Endothelial cell of umbilical vein (primary cell): Measurements from ENCODE around the gene LGALS9C. TPM values are rescaled to one million over a fixed set of nuclear protein-coding genes. Genes with fewer than 3 reads are reported as not detected.
"Not testable (repeated sequence)": the region's sequence is repeated elsewhere in the genome, so short reads cannot be mapped to it uniquely, and the experiment has no call there.

Experiments used
- BruUV-seq: library from RNA; stranded (reverse); fragments of 400-500 nt; replicated peaks from 2 replicates; lab custom pipeline; 2021; lab: Mats Ljungman, UMichigan
- CTCF ChIA-PET: fragments of 300-600, 350-600 bp; sonication (Branson Sonifier 250); formaldehyde crosslinking; loops from one replicate; lab custom pipeline; 2021; ENCODE audit warnings: antibody characterized with exemption, inconsistent platforms; lab: Charles Lee
- POLR2A ChIA-PET: fragments of 300-600, 350-600 bp; sonication (Branson Sonifier 250); formaldehyde crosslinking; loops from one replicate; lab custom pipeline; 2021; ENCODE audit warnings: antibody characterized with exemption, inconsistent platforms; lab: Charles Lee
- DNase-seq: peaks from one replicate; pipeline ENCODE4 v3.0.0-alpha.2; 2011; ENCODE audit warnings: low read depth, low spot score
- FAIRE-seq: peaks from 2 replicates; lab custom pipeline; 2011; peaks lifted over from hg19 to GRCh38; lab: Jason Lieb, UNC
- H2AFZ ChIP-seq: 2 replicates; pipeline ENCODE4 v1.6.0; 2012; ENCODE audit warnings: low read depth, low read length, control low read depth, inconsistent platforms
- H3K27ac ChIP-seq: 2 replicates; pipeline ENCODE4 v1.5.1; 2011; ENCODE audit warnings: low read depth, mild to moderate bottlenecking, control low read depth, low read length, moderate library complexity; ENCODE audit not compliant: insufficient read depth
- H3K27me3 ChIP-seq, 2 experiments: 2 replicates each; pipeline versions ENCODE4 v1.6.0 to v1.6.1; 2011; ENCODE audit warnings: low read length in 2 of 2, mixed read lengths in 1 of 2; ENCODE audit not compliant: control insufficient read depth in 2 of 2, insufficient read depth in 2 of 2
- H3K36me3 ChIP-seq, 2 experiments: 2 replicates in 1 of 2; 3 replicates in 1 of 2; pipeline ENCODE4 v1.5.1; 2011; ENCODE audit warnings: low read length in 2 of 2, mild to moderate bottlenecking in 1 of 2, moderate library complexity in 1 of 2; ENCODE audit not compliant: control insufficient read depth in 2 of 2, insufficient read depth in 2 of 2; ENCODE audit errors: extremely low read depth in 1 of 2
- H3K4me1 ChIP-seq: 3 replicates; pipeline ENCODE4 v1.5.1; 2011; ENCODE audit warnings: mild to moderate bottlenecking, low read length; ENCODE audit not compliant: control insufficient read depth, insufficient read depth; ENCODE audit errors: extremely low read depth
- H3K4me2 ChIP-seq: 2 replicates; pipeline ENCODE4 v1.6.1; 2011; ENCODE audit warnings: low read length, control low read depth, mixed read lengths; ENCODE audit not compliant: insufficient read depth
- H3K4me3 ChIP-seq, 3 experiments: fragments of 200-600 bp in 1 of 3; sonication (generic), shearing (Covaris generic) in 1 of 3; replicated peaks in 1 of 3; 2 replicates each; pipeline ENCODE4 v1.5.1; 2011 to 2016; ENCODE audit warnings: control low read depth in 3 of 3, low read length in 3 of 3, mild to moderate bottlenecking in 2 of 3, inconsistent platforms in 1 of 3, low read depth in 1 of 3, moderate library complexity in 1 of 3; ENCODE audit not compliant: insufficient read depth in 1 of 3
- H3K79me2 ChIP-seq: 2 replicates; pipeline ENCODE4 v1.6.0; 2012; ENCODE audit warnings: low read length, inconsistent platforms; ENCODE audit not compliant: control insufficient read depth, insufficient read depth
- H3K9ac ChIP-seq: replicated peaks from 2 replicates; pipeline ENCODE3; 2011; ENCODE audit warnings: low read length, control low read depth; ENCODE audit not compliant: insufficient read depth; ENCODE audit errors: extremely low read depth
- H3K9me1 ChIP-seq: replicated peaks from 3 replicates; pipeline ENCODE4 v1.6.0; 2011; ENCODE audit warnings: mild to moderate bottlenecking, low read length; ENCODE audit not compliant: control insufficient read depth, insufficient read depth; ENCODE audit errors: extremely low read depth
- H3K9me3 ChIP-seq: replicated peaks from 2 replicates; pipeline ENCODE4 v1.5.1; 2012; ENCODE audit warnings: low read length, inconsistent platforms; ENCODE audit not compliant: control insufficient read depth, insufficient read depth
- H4K20me1 ChIP-seq: replicated peaks from 2 replicates; pipeline ENCODE3; 2011; ENCODE audit warnings: mild to moderate bottlenecking, low read length; ENCODE audit not compliant: control insufficient read depth, insufficient read depth; ENCODE audit errors: extremely low read depth
- dilution Hi-C: fragments of 300-500 bp; cut with MboI; formaldehyde crosslinking; loops from one replicate; pipeline ENCODE4 v1.15.0; 2019; ENCODE audit warnings: low sequenced_read_pairs; ENCODE audit not compliant: extremely low pct_ligation_motif_present
- intact Hi-C: fragments of 100-400 bp; cut with micrococcal nuclease; formaldehyde crosslinking; loops from one replicate; pipeline ENCODE4 v1.10.0; 2022
- polyA plus RNA-seq, 4 experiments: library from polyadenylated mRNA; depleted of rRNA in 3 of 4; stranded (reverse) in 3 of 4; unstranded in 1 of 4; fragments of >200 nt; gene quantifications; 2 replicates each; pipeline versions ENCODE4 v1.2.1 to v1.2.3, GENCODE V29; 2011 to 2012; ENCODE audit warnings: missing spikeins in 1 of 4
- total RNA-seq: library from RNA; stranded (reverse); gene quantifications from 2 replicates; pipeline ENCODE4 v1.2.3, GENCODE V29; 2021

LGALS9C gene
- total and polyA plus RNA-seq, 2 donors (not counting 3 experiments of a cell fraction or from before 2014, with no cell fraction given): not detected

DNA sequence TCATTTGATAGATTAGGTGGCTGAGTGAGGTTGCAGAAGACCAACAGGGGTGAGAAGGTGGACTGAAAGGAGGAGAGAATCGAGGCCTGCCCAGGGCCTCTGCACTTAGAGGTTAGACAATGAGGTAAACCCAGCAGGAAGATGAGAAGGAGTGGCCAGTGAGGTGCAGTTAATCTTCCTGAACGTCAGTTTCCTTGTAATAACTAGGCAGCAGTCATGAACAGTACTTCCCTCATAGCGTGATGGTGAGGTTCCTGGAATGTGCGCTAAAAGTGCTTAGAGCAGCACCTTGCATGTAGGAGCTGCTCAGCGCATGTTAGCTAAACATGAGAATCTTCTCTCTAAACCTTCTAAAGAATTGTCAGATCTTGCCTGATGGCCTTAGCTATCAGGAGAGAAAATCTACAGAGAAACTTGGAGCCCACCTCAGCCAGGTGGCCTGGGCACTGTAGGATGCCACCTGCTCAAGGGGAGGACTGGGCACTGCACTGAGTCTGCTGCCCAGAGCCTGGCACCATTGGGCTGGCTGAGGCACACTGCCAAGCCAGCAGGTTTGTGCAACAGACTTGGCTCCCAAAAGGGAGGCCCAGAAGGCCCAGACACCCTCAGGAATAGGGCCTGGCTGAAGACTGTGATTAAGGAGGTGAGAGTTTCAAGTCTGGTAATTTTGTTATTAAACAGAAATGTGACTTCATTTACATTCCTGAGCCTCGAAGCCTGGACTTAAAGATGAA lies 10.2 kb upstream of the LGALS9C start:
- H4K20me1 ChIP-seq, H3K27ac ChIP-seq, H2AFZ ChIP-seq, H3K9me1 ChIP-seq, dilution Hi-C loops, H3K4me1 ChIP-seq, H3K4me2 ChIP-seq, POLR2A ChIA-PET, DNase-seq, H3K27me3 ChIP-seq, H3K9ac ChIP-seq, H3K79me2 ChIP-seq, CTCF ChIA-PET, FAIRE-seq, H3K9me3 ChIP-seq, H3K36me3 ChIP-seq, intact Hi-C loops, H3K4me3 ChIP-seq, BruUV-seq: not testable (repeated sequence)

DNA sequence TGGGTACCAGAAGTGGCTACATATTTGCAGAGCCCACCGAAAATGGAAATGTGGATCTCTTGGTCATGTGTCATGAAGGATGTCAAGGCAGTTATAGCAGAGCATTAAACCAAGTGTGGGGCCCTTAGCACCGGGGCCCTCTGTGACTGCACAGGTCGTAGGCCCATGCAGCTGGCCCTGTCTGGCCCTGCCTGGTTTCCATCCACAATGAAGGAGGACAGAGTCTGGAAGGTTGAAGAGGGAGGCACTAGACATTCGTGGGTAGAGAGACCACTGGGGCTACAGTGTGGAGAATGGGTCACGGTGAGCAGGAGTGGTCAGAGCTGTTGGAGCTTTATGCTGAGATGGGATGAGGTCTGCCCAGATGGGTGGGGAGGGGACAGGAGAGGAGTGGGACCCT lies 9.6 kb upstream of the LGALS9C start:
- H3K9me1 ChIP-seq, CTCF ChIA-PET, H3K9me3 ChIP-seq, H4K20me1 ChIP-seq, H3K27me3 ChIP-seq, H3K79me2 ChIP-seq, BruUV-seq, POLR2A ChIA-PET, H2AFZ ChIP-seq, H3K27ac ChIP-seq, intact Hi-C loops, H3K36me3 ChIP-seq, dilution Hi-C loops, H3K4me2 ChIP-seq, H3K4me1 ChIP-seq, FAIRE-seq, H3K4me3 ChIP-seq, H3K9ac ChIP-seq, DNase-seq: not testable (repeated sequence)

GRCh38 chr17:18468472-18469171 lies 8.0 kb upstream of the LGALS9C start:
- H3K27me3 ChIP-seq, POLR2A ChIA-PET, H3K9me1 ChIP-seq, H3K27ac ChIP-seq, H4K20me1 ChIP-seq, CTCF ChIA-PET, H2AFZ ChIP-seq, H3K79me2 ChIP-seq, DNase-seq, dilution Hi-C loops, intact Hi-C loops, H3K9ac ChIP-seq, H3K9me3 ChIP-seq, H3K4me2 ChIP-seq, H3K36me3 ChIP-seq, BruUV-seq, H3K4me1 ChIP-seq, FAIRE-seq, H3K4me3 ChIP-seq: not testable (repeated sequence)

- H3K27ac ChIP-seq, FAIRE-seq, H3K9me1 ChIP-seq, H3K9me3 ChIP-seq, H3K9ac ChIP-seq, CTCF ChIA-PET, H4K20me1 ChIP-seq, DNase-seq, H3K27me3 ChIP-seq, BruUV-seq, POLR2A ChIA-PET, H3K79me2 ChIP-seq, H2AFZ ChIP-seq, H3K4me1 ChIP-seq, H3K36me3 ChIP-seq, dilution Hi-C loops, intact Hi-C loops, H3K4me2 ChIP-seq, H3K4me3 ChIP-seq: not testable (repeated sequence)
Measured at GRCh38 chr17:18469837-18470236, 6.8 kb upstream of the LGALS9C start.
